ENCODE measurements around the gene ITGA7.

DNA sequence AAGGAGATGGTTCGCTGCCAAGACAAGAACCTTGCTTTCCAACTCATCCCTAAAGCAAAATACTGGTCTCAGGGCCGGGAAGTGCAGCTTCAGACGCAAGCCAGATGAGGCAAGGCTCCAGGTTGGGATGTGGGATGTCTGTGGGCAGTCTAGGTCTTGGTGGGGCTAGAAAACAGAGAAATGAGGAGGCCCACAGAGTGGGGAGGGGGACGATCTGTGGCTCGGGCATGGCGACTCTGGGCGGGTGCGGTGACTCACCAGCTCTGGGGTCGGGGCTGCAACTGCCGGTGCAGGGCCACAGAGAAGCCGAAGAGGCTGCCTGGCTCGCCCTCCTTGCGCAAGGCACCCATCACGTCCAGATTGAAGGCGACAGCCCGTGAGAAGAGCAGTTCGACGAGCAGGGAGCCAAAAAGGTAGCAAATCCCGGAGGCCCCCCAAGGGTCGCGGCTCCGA lies 459 bp downstream of the ITGA7 start:
- TF ChIP-seq, protein P1, sequence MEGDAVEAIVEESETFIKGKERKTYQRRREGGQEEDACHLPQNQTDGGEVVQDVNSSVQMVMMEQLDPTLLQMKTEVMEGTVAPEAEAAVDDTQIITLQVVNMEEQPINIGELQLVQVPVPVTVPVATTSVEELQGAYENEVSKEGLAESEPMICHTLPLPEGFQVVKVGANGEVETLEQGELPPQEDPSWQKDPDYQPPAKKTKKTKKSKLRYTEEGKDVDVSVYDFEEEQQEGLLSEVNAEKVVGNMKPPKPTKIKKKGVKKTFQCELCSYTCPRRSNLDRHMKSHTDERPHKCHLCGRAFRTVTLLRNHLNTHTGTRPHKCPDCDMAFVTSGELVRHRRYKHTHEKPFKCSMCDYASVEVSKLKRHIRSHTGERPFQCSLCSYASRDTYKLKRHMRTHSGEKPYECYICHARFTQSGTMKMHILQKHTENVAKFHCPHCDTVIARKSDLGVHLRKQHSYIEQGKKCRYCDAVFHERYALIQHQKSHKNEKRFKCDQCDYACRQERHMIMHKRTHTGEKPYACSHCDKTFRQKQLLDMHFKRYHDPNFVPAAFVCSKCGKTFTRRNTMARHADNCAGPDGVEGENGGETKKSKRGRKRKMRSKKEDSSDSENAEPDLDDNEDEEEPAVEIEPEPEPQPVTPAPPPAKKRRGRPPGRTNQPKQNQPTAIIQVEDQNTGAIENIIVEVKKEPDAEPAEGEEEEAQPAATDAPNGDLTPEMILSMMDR (IDR thresholded peaks at IDR 0.05): no peak
- no peak for TF ChIP-seq TCF7L2 (IDR thresholded peaks at IDR 0.05; ENCODE audit: low read depth, low read length)

All from Panc1 (cell line).